Fibroblast of mammary gland (primary cell): Measurements from ENCODE around the gene C19orf73.

Source experiments
- DNase-seq: peaks from one replicate; pipeline ENCODE4 v3.0.0-alpha.2; 2010; ENCODE audit warnings: low read depth
- H3K4me3 ChIP-seq: 2 replicates; pipeline ENCODE4 v1.5.1; 2011; ENCODE audit warnings: low read depth, mild to moderate bottlenecking, low read length, moderate library complexity; ENCODE audit not compliant: control insufficient read depth
- TF ChIP-seq, protein P1 (sequence below): conservative IDR thresholded peaks from 2 replicates; pipeline ENCODE4 v1.5.1; 2011; ENCODE audit warnings: low read depth, low read length, inconsistent platforms; ENCODE audit not compliant: control insufficient read depth, insufficient read depth

C19orf73 gene

DNA sequence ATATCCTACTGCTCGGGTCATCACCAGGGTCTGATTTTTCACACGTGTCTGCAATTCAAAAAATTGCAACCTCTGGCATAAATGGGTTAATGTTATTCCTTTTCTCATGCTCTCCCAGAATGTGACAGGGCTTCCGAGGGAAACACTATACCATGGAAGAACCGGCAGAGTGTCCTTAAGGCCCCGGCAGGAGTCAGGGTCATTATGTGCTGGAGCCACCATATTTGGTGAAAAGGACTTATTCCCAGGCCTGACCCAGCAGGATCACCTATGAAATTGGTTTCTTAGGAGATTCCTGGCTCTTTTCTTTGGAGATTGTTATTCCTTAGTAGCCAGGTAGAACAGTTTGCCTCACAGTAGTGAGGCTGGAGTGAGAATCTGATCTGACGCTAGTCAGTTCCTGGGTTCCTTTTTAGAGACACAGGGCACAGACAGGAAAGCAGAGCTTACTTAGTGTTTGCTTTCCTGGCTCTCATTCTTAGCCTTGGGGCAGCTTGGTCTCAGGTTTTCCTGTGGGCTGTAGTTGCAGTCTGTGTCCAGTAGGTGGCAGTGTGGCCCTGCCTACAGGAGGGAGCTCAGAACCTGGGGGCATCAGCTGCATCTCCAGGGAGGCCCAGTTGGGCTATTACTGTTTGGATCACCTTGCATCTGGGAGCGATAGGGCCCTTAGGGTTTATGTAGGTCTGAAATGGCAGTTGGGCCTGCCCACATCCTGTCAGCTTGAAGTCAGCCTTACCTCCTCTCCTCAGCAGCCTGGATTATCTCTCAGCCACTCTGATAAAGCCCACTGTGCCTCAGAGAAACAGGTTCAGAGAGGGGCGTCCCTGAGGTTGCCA, 21.3 kb downstream of the C19orf73 start:
- H3K4me3 ChIP-seq = no peak overlapping the region
- peak; percentile 70 for DNase-seq
- TF ChIP-seq, protein P1, sequence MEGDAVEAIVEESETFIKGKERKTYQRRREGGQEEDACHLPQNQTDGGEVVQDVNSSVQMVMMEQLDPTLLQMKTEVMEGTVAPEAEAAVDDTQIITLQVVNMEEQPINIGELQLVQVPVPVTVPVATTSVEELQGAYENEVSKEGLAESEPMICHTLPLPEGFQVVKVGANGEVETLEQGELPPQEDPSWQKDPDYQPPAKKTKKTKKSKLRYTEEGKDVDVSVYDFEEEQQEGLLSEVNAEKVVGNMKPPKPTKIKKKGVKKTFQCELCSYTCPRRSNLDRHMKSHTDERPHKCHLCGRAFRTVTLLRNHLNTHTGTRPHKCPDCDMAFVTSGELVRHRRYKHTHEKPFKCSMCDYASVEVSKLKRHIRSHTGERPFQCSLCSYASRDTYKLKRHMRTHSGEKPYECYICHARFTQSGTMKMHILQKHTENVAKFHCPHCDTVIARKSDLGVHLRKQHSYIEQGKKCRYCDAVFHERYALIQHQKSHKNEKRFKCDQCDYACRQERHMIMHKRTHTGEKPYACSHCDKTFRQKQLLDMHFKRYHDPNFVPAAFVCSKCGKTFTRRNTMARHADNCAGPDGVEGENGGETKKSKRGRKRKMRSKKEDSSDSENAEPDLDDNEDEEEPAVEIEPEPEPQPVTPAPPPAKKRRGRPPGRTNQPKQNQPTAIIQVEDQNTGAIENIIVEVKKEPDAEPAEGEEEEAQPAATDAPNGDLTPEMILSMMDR = peak; percentile 99

DNA sequence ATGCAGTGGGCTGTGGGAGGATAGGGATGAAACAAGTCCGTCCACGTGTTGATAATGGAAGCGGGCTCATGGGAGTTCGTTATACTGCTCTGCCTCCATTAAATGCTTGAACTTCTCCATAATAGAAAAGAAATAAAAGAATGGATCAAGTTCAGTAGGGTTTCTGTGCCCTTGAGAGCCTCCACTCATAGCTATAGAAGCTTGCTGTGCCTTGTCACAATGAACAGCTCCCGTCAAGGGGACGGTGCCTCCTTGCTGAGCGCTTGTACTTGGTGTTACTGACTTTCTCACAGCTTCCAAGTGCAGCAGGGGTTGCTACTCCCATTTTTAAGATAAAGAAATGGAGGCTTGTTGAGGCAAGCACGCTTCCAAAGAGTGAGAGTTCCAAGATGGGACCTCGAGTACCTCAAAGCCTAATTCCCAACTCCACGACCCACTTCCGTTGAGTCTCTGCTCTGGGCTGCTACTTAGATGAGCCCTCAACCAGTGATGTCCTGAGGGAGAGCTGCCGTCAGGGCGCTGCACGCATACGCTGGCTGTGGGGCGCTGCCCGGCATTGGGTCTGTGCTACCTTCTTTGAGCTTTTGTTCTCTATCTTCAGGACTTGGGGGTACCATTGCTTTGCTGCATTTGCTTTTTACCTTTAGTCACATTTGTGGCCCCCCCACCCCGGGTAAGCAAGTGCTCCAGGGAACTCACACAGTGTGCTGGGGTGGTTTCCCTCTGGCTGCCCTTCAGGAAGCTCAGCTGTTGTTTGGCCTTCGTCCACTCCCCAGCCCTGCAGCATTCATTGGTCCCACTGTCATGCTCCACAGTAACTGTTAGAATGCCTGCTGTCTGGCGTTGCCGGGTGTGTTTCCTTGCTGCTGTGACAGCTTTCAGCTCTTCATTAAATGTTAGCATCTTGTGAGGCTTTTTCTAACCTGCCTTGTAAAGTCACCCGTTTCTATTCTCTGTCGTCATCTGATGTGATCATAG, 24.1 kb downstream of the C19orf73 start:
- no peak for DNase-seq
- H3K4me3 ChIP-seq = no peak overlapping the region
- TF ChIP-seq, protein P1 = no peak

DNA sequence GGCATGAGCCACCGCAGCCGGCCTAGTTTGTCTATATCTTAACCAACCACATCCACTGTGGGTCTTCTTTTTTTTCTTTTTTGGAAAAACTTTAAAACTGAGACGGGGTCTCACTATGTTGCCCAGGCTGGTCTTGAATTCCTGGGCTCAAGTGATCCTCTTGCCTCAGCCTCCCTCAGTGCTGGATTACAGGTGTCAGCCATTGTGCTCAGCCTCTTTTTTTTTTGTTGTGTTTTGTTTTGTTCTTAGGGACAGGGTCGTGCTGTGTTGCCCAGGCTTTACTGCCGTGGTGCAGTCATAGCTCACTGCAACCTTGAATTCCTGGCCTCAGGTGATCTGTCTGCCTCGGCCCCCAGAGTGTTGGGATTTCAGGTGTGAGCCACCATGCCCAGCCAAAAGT, 26.3 kb downstream of the C19orf73 start:
- TF ChIP-seq, protein P1 = no peak
- DNase-seq = no peak
- H3K4me3 ChIP-seq = no peak overlapping the region

DNA sequence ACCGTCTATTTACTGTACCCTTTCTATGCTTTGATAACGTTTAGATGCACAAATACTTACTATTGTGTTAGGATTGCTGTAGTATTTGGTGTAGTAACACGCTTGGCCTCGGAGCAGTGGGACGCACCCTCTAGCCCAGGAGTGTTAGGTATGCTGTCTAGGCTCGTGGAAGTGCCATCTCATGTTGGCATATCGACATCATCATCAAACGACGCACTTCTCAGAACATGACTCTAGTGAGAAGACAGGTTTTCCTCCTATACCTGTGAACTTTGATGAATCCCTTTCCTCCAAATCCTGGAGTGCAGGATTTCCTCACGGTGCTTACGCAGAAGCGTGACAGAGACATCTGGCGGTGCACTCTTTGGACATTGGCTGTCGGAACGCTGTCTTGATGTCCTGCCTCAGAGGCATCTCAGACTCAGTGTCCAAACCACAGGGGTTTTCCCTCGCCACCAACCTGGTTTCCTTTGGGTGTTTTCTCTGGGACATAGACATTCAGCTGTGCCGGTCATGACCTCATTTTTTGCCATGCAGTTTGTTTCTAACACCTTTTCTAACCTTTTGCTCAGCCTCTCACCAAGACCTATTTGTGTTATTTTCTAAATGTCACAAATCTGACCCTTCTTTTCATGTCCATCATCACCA, 27.4 kb downstream of the C19orf73 start:
- H3K4me3 ChIP-seq = no peak overlapping the region
- no peak for DNase-seq
- TF ChIP-seq, protein P1 = no peak

DNA sequence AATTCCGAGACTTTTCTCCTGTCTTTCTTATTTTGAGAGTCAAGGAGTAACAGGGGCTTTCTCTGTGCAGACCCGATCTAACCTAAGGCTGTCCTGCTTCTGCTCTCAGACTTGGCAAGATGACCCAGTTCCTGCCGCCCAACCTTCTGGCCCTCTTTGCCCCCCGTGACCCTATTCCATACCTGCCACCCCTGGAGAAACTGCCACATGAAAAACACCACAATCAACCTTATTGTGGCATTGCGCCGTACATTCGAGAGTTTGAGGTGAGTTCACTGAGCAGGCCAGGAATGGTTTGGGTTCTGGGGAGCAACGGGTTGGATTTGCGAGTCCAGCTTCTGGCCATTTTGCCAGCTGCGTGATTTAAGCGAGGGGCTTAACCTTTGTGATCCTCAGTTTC, 32.6 kb downstream of the C19orf73 start:
- TF ChIP-seq, protein P1 = no peak
- no peak for DNase-seq
- H3K4me3 ChIP-seq = peak overlapping the region; percentile 96

DNA sequence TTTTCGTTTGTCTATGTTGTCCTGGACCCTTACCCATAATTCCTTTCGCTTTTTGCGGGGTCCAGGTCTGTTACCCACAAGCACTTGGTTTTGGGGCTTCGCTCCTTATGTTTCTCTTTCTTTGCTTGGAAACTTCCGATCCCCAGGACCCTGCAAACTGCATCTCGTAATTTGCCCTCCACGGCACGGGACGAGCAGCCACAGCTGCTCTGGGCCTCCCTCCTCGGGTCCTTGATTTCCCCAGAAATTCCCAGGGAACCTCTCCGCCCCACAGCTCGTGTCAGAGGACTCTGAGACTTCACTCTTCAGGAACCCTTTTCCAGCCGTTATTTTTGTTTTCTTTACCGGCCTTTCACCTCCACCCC, 33.1 kb downstream of the C19orf73 start:
- peak overlapping the region; percentile 96 for H3K4me3 ChIP-seq
- no peak for DNase-seq
- TF ChIP-seq, protein P1 = no peak
